HCT116 (cell line): ENCODE results near the gene SH3GL3. TPM values are rescaled to one million over a fixed set of nuclear protein-coding genes. Genes with fewer than 3 reads are reported as not detected.

Experiments used
- ATAC-seq: fragments of 200-7000 bp; cut with Tn5 transposase; 2 replicates; pipeline ENCODE4 v1.9.1; 2020; ENCODE audit warnings: mild to moderate bottlenecking, moderate library complexity
- BruUV-seq: library from RNA; stranded (reverse); fragments of 400-500 nt; replicated peaks from 2 replicates; lab custom pipeline; 2021; lab: Mats Ljungman, UMichigan
- CTCF ChIA-PET: fragments of 300-600 bp; sonication (Branson Sonifier 250); formaldehyde crosslinking; loops from one replicate; lab custom pipeline; 2021; ENCODE audit warnings: antibody characterized with exemption; lab: Charles Lee
- POLR2A ChIA-PET: fragments of 300-600, 350-600 bp; sonication (Branson Sonifier 250); formaldehyde crosslinking; loops from one replicate; lab custom pipeline; 2021; ENCODE audit warnings: antibody characterized with exemption; lab: Charles Lee
- RAD21 ChIA-PET, 2 experiments: fragments of 300-600 bp; sonication (Branson Sonifier 250); formaldehyde crosslinking; loops; one replicate each; lab custom pipeline; 2023; ENCODE audit warnings: low total read pairs in 2 of 2; ENCODE audit not compliant: uncharacterized antibody in 2 of 2, unreplicated experiment in 2 of 2, low non-redundant PET in 1 of 2; lab: Charles Lee
- DNase-seq: peaks from one replicate; pipeline ENCODE4 v3.0.0-alpha.2; 2010; ENCODE audit warnings: low read depth, low spot score
- H2AFZ ChIP-seq: fragments of 200-600 bp; shearing (Covaris generic), sonication (generic); 2 replicates; pipeline ENCODE4 v1.6.1; 2017; ENCODE audit warnings: low read depth, mixed run types, mixed read lengths, antibody characterized with exemption, low read length; ENCODE audit not compliant: poor library complexity, severe bottlenecking
- H3K27ac ChIP-seq: 2 replicates; pipeline ENCODE4 v1.5.1; 2012; ENCODE audit warnings: low read depth, low read length
- H3K27me3 ChIP-seq: fragments of 200-600 bp; sonication (generic); 2 replicates; pipeline ENCODE4 v1.6.1; 2016; ENCODE audit warnings: mixed run types, low read length, mixed read lengths; ENCODE audit not compliant: insufficient read depth
- H3K36me3 ChIP-seq, 2 experiments: fragments of 200-500 bp in 1 of 2; fragments of 200-600 bp in 1 of 2; sonication (Bioruptor generic) in 1 of 2; sonication (generic) in 1 of 2; 2 replicates each; pipeline versions ENCODE4 v1.5.1 to v1.6.1; 2014 to 2016; ENCODE audit warnings: low read length in 2 of 2, inconsistent platforms in 1 of 2, mixed read lengths in 1 of 2, mixed run types in 1 of 2; ENCODE audit not compliant: insufficient read depth in 2 of 2, control insufficient read depth in 1 of 2
- H3K4me1 ChIP-seq, 2 experiments: fragments of 200-600 bp in 1 of 2; sonication (generic) in 1 of 2; 2 replicates each; pipeline versions ENCODE4 v1.5.1 to v1.6.1; 2012 to 2017; ENCODE audit warnings: low read length in 2 of 2, inconsistent platforms in 1 of 2, mild to moderate bottlenecking in 1 of 2, mixed read lengths in 1 of 2, mixed run types in 1 of 2, moderate library complexity in 1 of 2; ENCODE audit not compliant: insufficient read depth in 2 of 2, control insufficient read depth in 1 of 2
- H3K4me2 ChIP-seq: fragments of 200-600 bp; sonication (generic); 2 replicates; pipeline ENCODE4 v1.6.1; 2017; ENCODE audit warnings: mixed run types, low read length, mixed read lengths
- H3K4me3 ChIP-seq, 2 experiments: fragments of 200-600 bp in 1 of 2; sonication (generic) in 1 of 2; replicated peaks in 1 of 2; 2 replicates each; pipeline ENCODE4 v1.5.1; 2011 to 2016; ENCODE audit warnings: low read length in 2 of 2, control low read depth in 1 of 2, low read depth in 1 of 2, mild to moderate bottlenecking in 1 of 2, mixed read lengths in 1 of 2, mixed run types in 1 of 2
- H3K79me2 ChIP-seq: fragments of 200-600 bp; sonication (generic); 2 replicates; pipeline ENCODE4 v1.6.1; 2017; ENCODE audit warnings: mild to moderate bottlenecking, mixed run types, low read length, moderate library complexity, mixed read lengths; ENCODE audit not compliant: insufficient read depth
- H3K9ac ChIP-seq: fragments of 200-600 bp; sonication (generic); 2 replicates; pipeline ENCODE4 v1.6.1; 2016; ENCODE audit warnings: low read length, mixed read lengths
- H3K9me2 ChIP-seq: fragments of 200-600 bp; sonication (generic), shearing (Covaris generic); 2 replicates; pipeline ENCODE4 v1.6.1; 2017; ENCODE audit warnings: mixed run types, mild to moderate bottlenecking, moderate library complexity; ENCODE audit not compliant: insufficient read depth
- H3K9me3 ChIP-seq, 2 experiments: fragments of 200-500 bp in 1 of 2; fragments of 200-600 bp in 1 of 2; sonication (Bioruptor generic) in 1 of 2; sonication (generic) in 1 of 2; 2 replicates each; pipeline ENCODE4 v1.6.1; 2014 to 2017; ENCODE audit warnings: low read length in 2 of 2, mixed read lengths in 2 of 2, inconsistent platforms in 1 of 2, low read depth in 1 of 2, mild to moderate bottlenecking in 1 of 2, mixed run types in 1 of 2, moderate library complexity in 1 of 2; ENCODE audit not compliant: control insufficient read depth in 1 of 2, insufficient read depth in 1 of 2
- H4K20me1 ChIP-seq: fragments of 200-600 bp; sonication (generic), shearing (Covaris generic); 2 replicates; pipeline ENCODE4 v1.6.1; 2017; ENCODE audit warnings: mixed run types, mild to moderate bottlenecking, moderate library complexity; ENCODE audit not compliant: insufficient read depth
- CBX3 ChIP-seq: IDR thresholded peaks from 2 replicates; pipeline ENCODE4 v1.6.1; 2012; ENCODE audit warnings: low read depth
- ELF1 ChIP-seq: IDR thresholded peaks from 2 replicates; pipeline ENCODE4 v1.6.1; 2012; ENCODE audit warnings: low read depth, borderline replicate concordance
- EZH2phosphoT487 ChIP-seq: fragments of 200-600 bp; IDR thresholded peaks from 2 replicates; pipeline ENCODE4 v1.6.1; 2018; ENCODE audit warnings: antibody characterized with exemption, borderline replicate concordance
- FOSL1 ChIP-seq: IDR thresholded peaks from 2 replicates; pipeline ENCODE4 v1.6.1; 2012; ENCODE audit warnings: low read depth
- MAX ChIP-seq: IDR thresholded peaks from 2 replicates; pipeline ENCODE4 v1.6.1; 2012
- POLR2AphosphoS5 ChIP-seq: IDR thresholded peaks from 2 replicates; pipeline ENCODE4 v1.6.1; 2011; ENCODE audit warnings: mild to moderate bottlenecking, low read depth, low read length, moderate library complexity
- RAD21 ChIP-seq: IDR thresholded peaks from 2 replicates; pipeline ENCODE4 v1.6.1; 2012; ENCODE audit warnings: low read depth, mild to moderate bottlenecking
- SIN3A ChIP-seq: IDR thresholded peaks from 2 replicates; pipeline ENCODE4 v1.6.1; 2012; ENCODE audit warnings: low read depth
- SP1 ChIP-seq: IDR thresholded peaks from 2 replicates; pipeline ENCODE4 v1.6.1; 2012; ENCODE audit warnings: low read depth
- SRF ChIP-seq: IDR thresholded peaks from 2 replicates; pipeline ENCODE4 v1.6.1; 2012; ENCODE audit warnings: low read depth
- TCF7L2 ChIP-seq: IDR thresholded peaks from 2 replicates; pipeline ENCODE4 v1.7.0; 2011; ENCODE audit warnings: borderline replicate concordance, inconsistent platforms; ENCODE audit not compliant: insufficient read depth, insufficient read length; ENCODE audit errors: extremely low read depth
- YY1 ChIP-seq: IDR thresholded peaks from 2 replicates; pipeline ENCODE4 v1.6.1; 2011; ENCODE audit warnings: low read length, low read depth, moderate library complexity, mild to moderate bottlenecking; ENCODE audit not compliant: insufficient replicate concordance; ENCODE audit errors: extremely low read depth
- ZFX ChIP-seq: fragments of 450-650 bp; IDR thresholded peaks from 2 replicates; pipeline ENCODE4 v1.6.1; 2017
- ZNF274 ChIP-seq: fragments of 200-500 bp; sonication (Bioruptor generic); IDR thresholded peaks from 2 replicates; pipeline ENCODE4 v1.6.1; 2014; ENCODE audit warnings: mild to moderate bottlenecking, low read depth, low read length, inconsistent platforms
- intact Hi-C: fragments of 100-400 bp; cut with micrococcal nuclease; formaldehyde crosslinking; loops from 2 replicates; pipeline ENCODE4 v1.10.0; 2022
- total RNA-seq: library from RNA; stranded (reverse); gene quantifications from one replicate; pipeline ENCODE4 v1.2.1, GENCODE V29; 2021; ENCODE audit not compliant: unreplicated experiment
- TF ChIP-seq, protein P1 (sequence below): IDR thresholded peaks from 2 replicates; pipeline ENCODE4 v1.6.1; 2012
- TF ChIP-seq, protein P2 (sequence below): IDR thresholded peaks from 2 replicates; pipeline ENCODE4 v1.6.1; 2011; ENCODE audit warnings: mild to moderate bottlenecking, low read length, moderate library complexity; ENCODE audit not compliant: insufficient replicate concordance; ENCODE audit errors: extremely low read depth
- TF ChIP-seq, protein P3 (sequence below): IDR thresholded peaks from 2 replicates; pipeline ENCODE4 v1.6.1; 2012; ENCODE audit warnings: low read depth

SH3GL3 gene
- total RNA-seq, 1 experiment from 2014 or later, result 1.3 TPM

- DNase-seq (no peak), ATAC-seq (no peak)
- intact Hi-C loops, result no loop called here
- no peak overlapping the region for H2AFZ ChIP-seq
- H3K4me3 ChIP-seq, result no peak overlapping the region
- H3K36me3 ChIP-seq, result no peaks in the 10 kb centered on the region
- no peak for TF ChIP-seq SIN3A
- TF ChIP-seq RAD21, result no peak
- no peak for TF ChIP-seq SP1
- TF ChIP-seq MAX, result no peak
- TF ChIP-seq YY1, result no peak
- TF ChIP-seq SRF, result no peak
- TF ChIP-seq, protein P1, sequence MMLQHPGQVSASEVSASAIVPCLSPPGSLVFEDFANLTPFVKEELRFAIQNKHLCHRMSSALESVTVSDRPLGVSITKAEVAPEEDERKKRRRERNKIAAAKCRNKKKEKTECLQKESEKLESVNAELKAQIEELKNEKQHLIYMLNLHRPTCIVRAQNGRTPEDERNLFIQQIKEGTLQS, result no peak
- TF ChIP-seq, protein P2, sequence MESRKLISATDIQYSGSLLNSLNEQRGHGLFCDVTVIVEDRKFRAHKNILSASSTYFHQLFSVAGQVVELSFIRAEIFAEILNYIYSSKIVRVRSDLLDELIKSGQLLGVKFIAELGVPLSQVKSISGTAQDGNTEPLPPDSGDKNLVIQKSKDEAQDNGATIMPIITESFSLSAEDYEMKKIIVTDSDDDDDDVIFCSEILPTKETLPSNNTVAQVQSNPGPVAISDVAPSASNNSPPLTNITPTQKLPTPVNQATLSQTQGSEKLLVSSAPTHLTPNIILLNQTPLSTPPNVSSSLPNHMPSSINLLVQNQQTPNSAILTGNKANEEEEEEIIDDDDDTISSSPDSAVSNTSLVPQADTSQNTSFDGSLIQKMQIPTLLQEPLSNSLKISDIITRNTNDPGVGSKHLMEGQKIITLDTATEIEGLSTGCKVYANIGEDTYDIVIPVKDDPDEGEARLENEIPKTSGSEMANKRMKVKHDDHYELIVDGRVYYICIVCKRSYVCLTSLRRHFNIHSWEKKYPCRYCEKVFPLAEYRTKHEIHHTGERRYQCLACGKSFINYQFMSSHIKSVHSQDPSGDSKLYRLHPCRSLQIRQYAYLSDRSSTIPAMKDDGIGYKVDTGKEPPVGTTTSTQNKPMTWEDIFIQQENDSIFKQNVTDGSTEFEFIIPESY, result no peak
- TF ChIP-seq ZNF274, result no peak
- no peak for TF ChIP-seq ELF1
- TF ChIP-seq CBX3, result no peak
- TF ChIP-seq TCF7L2, result no peak
- no peak for TF ChIP-seq ZFX
- TF ChIP-seq POLR2AphosphoS5, result no peak
- TF ChIP-seq EZH2phosphoT487, result no peak
- no peak for TF ChIP-seq FOSL1
- TF ChIP-seq, protein P3, sequence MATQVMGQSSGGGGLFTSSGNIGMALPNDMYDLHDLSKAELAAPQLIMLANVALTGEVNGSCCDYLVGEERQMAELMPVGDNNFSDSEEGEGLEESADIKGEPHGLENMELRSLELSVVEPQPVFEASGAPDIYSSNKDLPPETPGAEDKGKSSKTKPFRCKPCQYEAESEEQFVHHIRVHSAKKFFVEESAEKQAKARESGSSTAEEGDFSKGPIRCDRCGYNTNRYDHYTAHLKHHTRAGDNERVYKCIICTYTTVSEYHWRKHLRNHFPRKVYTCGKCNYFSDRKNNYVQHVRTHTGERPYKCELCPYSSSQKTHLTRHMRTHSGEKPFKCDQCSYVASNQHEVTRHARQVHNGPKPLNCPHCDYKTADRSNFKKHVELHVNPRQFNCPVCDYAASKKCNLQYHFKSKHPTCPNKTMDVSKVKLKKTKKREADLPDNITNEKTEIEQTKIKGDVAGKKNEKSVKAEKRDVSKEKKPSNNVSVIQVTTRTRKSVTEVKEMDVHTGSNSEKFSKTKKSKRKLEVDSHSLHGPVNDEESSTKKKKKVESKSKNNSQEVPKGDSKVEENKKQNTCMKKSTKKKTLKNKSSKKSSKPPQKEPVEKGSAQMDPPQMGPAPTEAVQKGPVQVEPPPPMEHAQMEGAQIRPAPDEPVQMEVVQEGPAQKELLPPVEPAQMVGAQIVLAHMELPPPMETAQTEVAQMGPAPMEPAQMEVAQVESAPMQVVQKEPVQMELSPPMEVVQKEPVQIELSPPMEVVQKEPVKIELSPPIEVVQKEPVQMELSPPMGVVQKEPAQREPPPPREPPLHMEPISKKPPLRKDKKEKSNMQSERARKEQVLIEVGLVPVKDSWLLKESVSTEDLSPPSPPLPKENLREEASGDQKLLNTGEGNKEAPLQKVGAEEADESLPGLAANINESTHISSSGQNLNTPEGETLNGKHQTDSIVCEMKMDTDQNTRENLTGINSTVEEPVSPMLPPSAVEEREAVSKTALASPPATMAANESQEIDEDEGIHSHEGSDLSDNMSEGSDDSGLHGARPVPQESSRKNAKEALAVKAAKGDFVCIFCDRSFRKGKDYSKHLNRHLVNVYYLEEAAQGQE, result no peak
- H3K9ac ChIP-seq, result no peak overlapping the region
- no peaks in the 10 kb centered on the region for H3K4me1 ChIP-seq
- no peaks in the 10 kb centered on the region for H3K27me3 ChIP-seq
- no peaks in the 10 kb centered on the region for H4K20me1 ChIP-seq
- RAD21 ChIA-PET, result no interaction called here
- H3K27ac ChIP-seq, result no peak overlapping the region
- H3K79me2 ChIP-seq, result no peaks in the 10 kb centered on the region
- CTCF ChIA-PET, result no interaction called here
- H3K4me2 ChIP-seq, result no peak overlapping the region
- BruUV-seq, result no TSS peak
- H3K9me2 ChIP-seq, result no peaks in the 10 kb centered on the region
- POLR2A ChIA-PET, result no interaction called here
- no peaks in the 10 kb centered on the region for H3K9me3 ChIP-seq
Measured at GRCh38 chr15:83477172-83477807, 30.1 kb downstream of the SH3GL3 start.
